ENCODE measurements around the gene LAIR2.

Gene LAIR2

DNA sequence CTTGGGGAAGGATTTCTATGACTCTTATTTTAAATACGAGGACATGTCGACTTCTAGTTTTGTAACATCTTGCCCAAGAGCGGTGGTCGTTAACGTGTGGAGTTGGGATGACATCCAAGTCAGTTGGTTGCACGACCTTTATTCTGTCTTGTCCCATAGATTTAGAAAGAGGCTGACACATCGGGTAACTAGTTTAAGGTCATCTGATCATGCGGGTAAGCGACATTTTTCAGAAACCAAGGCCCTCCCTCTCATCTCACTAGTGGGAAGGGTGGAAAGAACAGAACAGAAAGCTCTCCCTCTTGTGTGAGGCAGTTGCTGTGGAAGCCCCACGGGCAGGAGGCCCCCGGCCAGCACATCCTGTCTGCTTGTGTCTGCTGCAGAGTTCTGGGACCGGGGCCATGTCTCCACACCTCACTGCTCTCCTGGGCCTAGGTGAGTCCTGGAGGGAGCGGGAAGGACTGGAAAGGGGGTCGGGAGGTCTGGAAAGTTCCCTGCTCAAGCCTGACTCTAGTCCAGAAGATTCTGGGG, at the start of gene LAIR2:
TSS of gene LAIR2 (plus strand) at position 314 of the 531 bp plus-strand sequence. CDS start at position 402, 88 bp downstream.
- DNase-seq, result no peak

DNA sequence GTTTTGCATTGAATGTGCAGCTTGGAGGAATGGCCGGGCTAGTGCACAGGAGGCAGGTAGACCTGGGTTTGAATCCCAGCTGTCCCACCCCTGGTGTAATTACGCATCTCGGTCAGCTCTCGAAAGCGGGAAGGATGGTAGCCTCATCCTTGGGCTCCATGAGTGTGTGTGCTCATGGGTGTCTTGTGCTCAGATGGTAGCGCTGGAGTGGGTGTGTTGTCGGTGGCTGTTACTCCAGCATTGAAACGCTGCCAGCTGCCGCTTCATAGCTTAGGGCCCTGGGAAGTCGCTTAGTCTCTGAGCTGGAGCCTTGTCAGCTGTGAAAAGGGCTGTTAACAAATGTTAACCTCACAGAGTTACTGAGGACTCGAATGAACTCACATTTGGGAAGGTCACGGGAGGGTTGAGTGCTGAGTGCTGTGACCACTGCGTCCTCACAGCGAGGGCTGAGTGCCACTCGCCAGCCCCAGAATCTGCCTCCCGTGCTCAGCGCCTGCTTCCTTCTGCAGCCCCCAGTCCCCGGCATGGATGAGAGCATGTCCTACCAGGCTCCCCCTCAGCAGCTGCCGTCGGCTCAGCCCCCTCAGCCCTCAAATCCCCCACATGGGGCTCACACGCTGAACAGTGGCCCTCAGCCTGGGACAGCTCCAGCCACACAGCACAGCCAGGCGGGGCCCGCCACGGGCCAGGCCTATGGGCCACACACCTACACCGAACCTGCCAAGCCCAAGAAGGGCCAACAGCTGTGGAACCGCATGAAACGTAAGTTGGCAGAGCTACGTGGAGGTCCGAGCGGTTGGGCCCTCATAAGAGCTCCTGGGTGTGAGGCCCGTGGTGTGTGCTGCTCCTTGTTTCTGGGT, 48.5 kb upstream of the LAIR2 start:
- DNase-seq, result no peak

GRCh38 chr19:54454781-54455675, 47.6 kb upstream of the LAIR2 start:
- no peak for DNase-seq

DNA sequence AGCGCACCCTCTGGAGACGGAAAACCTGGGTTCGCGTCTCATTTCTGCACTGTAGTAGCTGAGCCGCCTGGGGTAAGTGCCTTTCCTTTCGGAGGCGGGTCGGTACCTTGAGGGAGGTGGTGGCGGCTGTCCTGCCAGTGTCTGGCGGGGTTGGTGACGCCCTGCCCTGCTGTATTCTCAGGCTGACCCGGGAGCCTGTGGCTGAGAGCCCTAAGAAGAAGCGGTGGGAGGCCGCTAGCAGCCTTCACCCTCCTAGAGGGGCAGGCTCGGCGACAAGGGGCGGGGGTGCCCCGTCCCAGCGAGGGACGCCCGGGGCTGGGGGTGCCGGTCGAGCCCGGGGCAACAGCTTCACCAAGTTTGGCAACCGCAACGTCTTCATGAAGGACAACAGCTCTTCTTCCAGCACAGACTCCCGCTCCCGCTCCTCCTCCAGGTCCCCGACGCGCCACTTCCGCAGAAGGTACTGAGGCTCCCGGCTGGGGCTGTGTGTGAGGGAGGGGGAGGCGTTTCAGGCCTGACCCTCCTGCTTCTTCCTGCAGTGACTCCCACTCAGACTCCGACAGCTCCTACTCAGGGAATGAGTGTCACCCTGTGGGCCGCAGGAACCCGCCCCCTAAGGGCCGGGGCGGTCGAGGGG, 46.7 kb upstream of the LAIR2 start:
- DNase-seq, result no peak

DNA sequence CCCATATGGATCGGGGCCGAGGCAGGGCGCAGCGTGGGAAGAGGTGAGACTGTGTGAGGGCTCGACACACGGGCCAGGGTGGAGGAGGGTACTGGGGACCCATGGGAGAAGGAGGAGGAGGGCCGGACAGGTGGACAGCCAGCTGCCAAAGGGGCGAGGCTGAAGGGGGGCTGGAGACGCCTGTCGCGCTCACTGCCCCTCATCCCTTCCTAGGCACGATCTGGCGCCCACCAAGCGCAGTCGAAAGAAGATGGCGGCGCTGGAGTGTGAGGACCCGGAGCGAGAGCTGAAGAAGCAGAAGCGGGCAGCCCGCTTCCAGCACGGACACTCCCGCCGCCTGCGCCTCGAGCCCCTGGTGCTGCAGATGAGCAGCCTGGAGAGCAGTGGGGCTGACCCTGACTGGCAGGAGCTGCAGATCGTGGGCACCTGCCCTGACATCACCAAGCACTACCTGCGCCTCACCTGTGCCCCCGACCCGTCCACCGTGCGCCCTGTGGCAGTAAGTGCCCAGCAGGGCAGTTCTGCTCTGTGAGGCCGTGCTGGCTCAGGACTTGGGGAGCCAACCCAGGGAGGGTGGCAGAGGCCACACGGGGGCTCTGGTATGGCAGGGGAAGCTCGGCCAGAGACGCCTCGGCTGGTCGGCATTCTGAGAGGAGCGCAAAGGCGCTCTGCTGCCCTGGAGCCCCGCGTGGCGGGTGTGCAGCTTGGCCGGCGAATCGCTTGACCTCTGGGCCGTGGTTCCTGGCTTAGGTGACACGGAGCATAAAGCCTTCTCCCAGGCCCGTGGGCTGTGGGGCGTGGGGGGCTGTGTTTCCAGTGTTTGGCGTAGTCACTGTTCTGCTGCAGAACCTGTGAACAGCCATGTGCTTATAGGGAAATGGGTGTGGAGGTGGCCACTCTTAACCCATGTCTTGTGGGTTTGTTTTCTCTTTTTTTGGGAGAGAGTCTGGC, 45.9 kb upstream of the LAIR2 start:
- DNase-seq, result no peak

DNA sequence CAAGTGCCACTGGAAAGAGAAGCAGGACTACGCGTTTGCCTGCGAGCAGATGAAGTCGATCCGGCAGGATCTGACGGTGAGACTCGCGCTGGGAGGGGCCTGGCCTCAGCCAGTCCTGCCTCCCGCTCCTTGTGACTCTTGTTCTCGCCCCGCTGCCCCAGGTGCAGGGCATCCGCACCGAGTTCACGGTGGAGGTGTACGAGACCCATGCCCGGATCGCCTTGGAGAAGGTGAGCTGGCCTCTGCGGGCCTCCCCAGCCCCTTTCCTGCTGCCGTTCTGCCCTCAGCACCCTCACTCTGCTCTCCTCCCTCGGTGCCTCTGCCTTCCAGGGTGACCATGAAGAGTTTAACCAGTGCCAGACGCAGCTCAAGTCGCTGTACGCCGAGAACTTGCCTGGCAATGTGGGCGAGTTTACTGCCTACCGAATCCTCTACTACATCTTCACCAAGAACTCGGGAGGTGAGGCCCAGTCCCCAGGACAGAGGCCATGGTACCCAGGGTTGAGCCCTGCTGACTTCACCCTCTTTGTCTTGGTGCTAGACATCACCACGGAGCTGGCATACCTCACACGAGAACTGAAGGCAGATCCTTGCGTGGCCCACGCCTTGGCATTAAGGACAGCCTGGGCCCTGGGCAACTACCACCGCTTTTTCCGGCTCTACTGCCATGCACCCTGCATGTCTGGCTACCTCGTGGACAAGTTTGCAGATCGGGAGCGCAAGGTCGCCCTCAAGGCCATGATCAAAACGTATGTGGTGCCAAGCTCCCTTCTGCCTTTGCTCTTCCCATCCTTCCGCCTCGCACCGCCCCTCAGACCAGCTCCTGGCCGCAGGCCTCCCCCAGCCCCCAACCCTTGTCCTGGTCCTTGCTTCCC, 44.6 kb upstream of the LAIR2 start:
- no peak for DNase-seq

GRCh38 chr19:54458648-54459281, 43.9 kb upstream of the LAIR2 start:
- no peak for DNase-seq

GRCh38 chr19:54459282-54460229, 43.1 kb upstream of the LAIR2 start:
- DNase-seq, result no peak

DNA sequence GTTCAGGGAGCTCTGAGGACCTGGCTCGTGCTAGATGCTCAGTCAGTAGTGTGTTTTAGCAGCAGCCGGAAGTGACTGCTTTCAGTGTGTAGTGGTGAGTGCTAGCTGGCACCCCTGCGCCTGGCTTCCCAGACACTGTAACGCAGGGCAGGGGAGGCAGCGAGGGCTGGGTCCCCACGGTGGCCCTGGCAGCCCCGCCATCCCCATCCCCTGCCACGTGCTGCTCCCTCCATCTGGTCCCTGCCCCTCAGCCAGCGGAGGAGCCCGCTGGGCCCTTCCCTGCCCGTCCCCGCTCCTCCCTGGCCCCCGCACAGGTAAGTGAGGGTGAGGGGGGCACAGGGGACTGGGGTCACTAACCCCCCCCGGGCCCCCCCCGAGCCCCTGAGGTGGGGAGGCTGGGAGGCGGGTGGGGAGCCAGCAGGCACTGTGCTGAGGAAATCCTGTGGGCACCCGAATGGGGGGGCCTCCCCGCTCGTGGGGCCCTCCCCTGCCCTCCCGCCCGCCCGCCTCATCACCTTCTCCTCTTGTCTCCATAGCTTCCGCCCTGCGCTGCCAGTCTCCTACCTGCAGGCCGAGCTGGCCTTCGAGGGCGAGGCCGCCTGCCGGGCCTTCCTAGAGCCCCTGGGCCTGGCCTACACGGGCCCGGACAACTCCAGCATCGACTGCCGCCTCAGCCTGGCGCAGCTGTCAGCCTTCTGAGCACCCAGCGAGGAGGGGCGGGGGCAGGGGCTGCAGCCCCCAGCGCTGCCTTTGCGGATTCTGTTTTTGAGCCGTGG, 42.2 kb upstream of the LAIR2 start:
- no peak for DNase-seq

- no peak for DNase-seq
Observed at GRCh38 chr19:54461210-54461609, 41.4 kb upstream of the LAIR2 start.

GRCh38 chr19:54461613-54462012, 41.0 kb upstream of the LAIR2 start:
- no peak for DNase-seq

- DNase-seq, result no peak
Observed at GRCh38 chr19:54462047-54462654, 40.5 kb upstream of the LAIR2 start.

- DNase-seq, result no peak
Observed at GRCh38 chr19:54462655-54463530, 39.7 kb upstream of the LAIR2 start.

DNA sequence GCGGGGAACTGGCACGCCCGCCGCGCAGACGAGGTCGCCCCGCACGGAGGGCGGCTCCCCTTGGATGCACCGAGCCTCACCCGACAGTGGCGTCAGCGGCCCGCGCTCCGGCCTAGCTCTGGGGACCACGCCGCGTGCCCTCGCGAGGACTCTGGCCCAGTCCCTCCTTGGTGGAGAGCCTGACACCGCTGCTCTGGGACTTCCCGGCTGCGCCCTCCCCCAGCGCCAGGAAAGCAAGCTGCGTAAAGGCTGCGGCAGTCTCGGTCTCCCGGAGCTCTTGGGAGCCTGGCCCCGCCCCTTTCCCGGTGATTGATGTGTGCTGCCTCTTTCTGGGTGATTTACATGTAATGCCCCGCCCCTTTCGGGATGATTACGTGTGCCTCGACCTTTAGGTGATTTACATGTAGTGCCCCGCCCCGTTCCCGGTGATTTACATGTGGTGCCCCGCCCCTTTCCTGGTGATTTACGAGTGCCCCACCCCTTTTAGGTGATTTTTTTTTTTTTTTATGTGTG, 39.0 kb upstream of the LAIR2 start, which contains the start of gene LENG9:
TSS of gene LENG9 (minus strand) at position 248 of the 513 bp plus-strand sequence. CDS start 252 bp downstream, outside the sequence.
- peak; percentile 34 for DNase-seq

GRCh38 chr19:54464044-54464629, 38.5 kb upstream of the LAIR2 start:
- DNase-seq, result no peak

All from NCI-H187 treated with DMSO at 0.1 percent for 48 hours (cell line).